ENCODE data around the gene AGAP5. TPM values are rescaled to one million over a fixed set of nuclear protein-coding genes. Genes with fewer than 3 reads are reported as not detected.
"Not testable (repeated sequence)": the region's sequence is repeated elsewhere in the genome, so short reads cannot be mapped to it uniquely, and the experiment has no call there.

The AGAP5 gene
- total and polyA plus RNA-seq, 4 donors, result 3.2 to 8.9 (median 7.1) TPM

GRCh38 chr10:73708122-73708521, 10.2 kb upstream of the AGAP5 start:
- not testable (repeated sequence) for H3K27ac ChIP-seq (ENCODE audit: low read depth in 1 of 2, low read length in 1 of 2); H3K4me1 ChIP-seq (ENCODE audit: control insufficient read depth in 5 of 5, insufficient read depth in 5 of 5, low read length in 5 of 5); H3K36me3 ChIP-seq (ENCODE audit: control insufficient read depth in 4 of 4, insufficient read depth in 4 of 4, low read length in 4 of 4); ATAC-seq (ENCODE audit: insufficient read depth, low FRiP score); H3K9ac ChIP-seq (ENCODE audit: insufficient read depth in 1 of 2, low read length in 2 of 2); H3K4me3 ChIP-seq; H3K9me3 ChIP-seq (ENCODE audit: control insufficient read depth in 4 of 4, insufficient read depth in 3 of 4, low read length in 3 of 4); DNase-seq; H3K27me3 ChIP-seq (ENCODE audit: control insufficient read depth in 3 of 3, insufficient read depth in 3 of 3, low read length in 2 of 3)
- WGBS, 2 donors, result 83 to 100% methylated on average over 1 of the region's 1 CpG

- not testable (repeated sequence) for DNase-seq; H3K27me3 ChIP-seq (ENCODE audit: control insufficient read depth in 3 of 3, insufficient read depth in 3 of 3, low read length in 2 of 3); ATAC-seq (ENCODE audit: insufficient read depth, low FRiP score)
Observed at GRCh38 chr10:73707628-73708027, 9.7 kb upstream of the AGAP5 start.

GRCh38 chr10:73706488-73706887, 8.6 kb upstream of the AGAP5 start:
- DNase-seq, result not testable (repeated sequence)
- 97% methylated on average over 2 of the region's 2 CpGs for WGBS, 2 donors

More at GRCh38 chr10:73707628-73708027, 9.7 kb upstream of the AGAP5 start:
- H3K4me1 ChIP-seq (ENCODE audit: control insufficient read depth in 5 of 5, insufficient read depth in 5 of 5, low read length in 5 of 5); H3K9me3 ChIP-seq (ENCODE audit: control insufficient read depth in 4 of 4, insufficient read depth in 3 of 4, low read length in 3 of 4); H3K36me3 ChIP-seq (ENCODE audit: control insufficient read depth in 4 of 4, insufficient read depth in 4 of 4, low read length in 4 of 4); H3K27ac ChIP-seq (ENCODE audit: low read depth in 1 of 2, low read length in 1 of 2); H3K4me3 ChIP-seq; H3K9ac ChIP-seq (ENCODE audit: insufficient read depth in 1 of 2, low read length in 2 of 2): not testable (repeated sequence)

GRCh38 chr10:73705506-73706072, 7.7 kb upstream of the AGAP5 start:
- WGBS, 2 donors, result 72 to 79% methylated on average over 1 of the region's 1 CpG
- not testable (repeated sequence) for H3K4me1 ChIP-seq (ENCODE audit: control insufficient read depth in 5 of 5, insufficient read depth in 5 of 5, low read length in 5 of 5); H3K9ac ChIP-seq (ENCODE audit: insufficient read depth in 1 of 2, low read length in 2 of 2); H3K27me3 ChIP-seq (ENCODE audit: control insufficient read depth in 3 of 3, insufficient read depth in 3 of 3, low read length in 2 of 3); H3K27ac ChIP-seq (ENCODE audit: low read depth in 1 of 2, low read length in 1 of 2); DNase-seq; ATAC-seq (ENCODE audit: insufficient read depth, low FRiP score); H3K36me3 ChIP-seq (ENCODE audit: control insufficient read depth in 4 of 4, insufficient read depth in 4 of 4, low read length in 4 of 4); H3K4me3 ChIP-seq; H3K9me3 ChIP-seq (ENCODE audit: control insufficient read depth in 4 of 4, insufficient read depth in 3 of 4, low read length in 3 of 4)

More at GRCh38 chr10:73706488-73706887, 8.6 kb upstream of the AGAP5 start:
- H3K4me3 ChIP-seq; H3K4me1 ChIP-seq (ENCODE audit: control insufficient read depth in 5 of 5, insufficient read depth in 5 of 5, low read length in 5 of 5); H3K9me3 ChIP-seq (ENCODE audit: control insufficient read depth in 4 of 4, insufficient read depth in 3 of 4, low read length in 3 of 4); H3K27me3 ChIP-seq (ENCODE audit: control insufficient read depth in 3 of 3, insufficient read depth in 3 of 3, low read length in 2 of 3); ATAC-seq (ENCODE audit: insufficient read depth, low FRiP score); H3K36me3 ChIP-seq (ENCODE audit: control insufficient read depth in 4 of 4, insufficient read depth in 4 of 4, low read length in 4 of 4); H3K9ac ChIP-seq (ENCODE audit: insufficient read depth in 1 of 2, low read length in 2 of 2): not testable (repeated sequence)
- peak overlapping the region in 1 of 2 donors; percentile 40 for H3K27ac ChIP-seq (ENCODE audit: low read depth in 1 of 2, low read length in 1 of 2)

- H3K4me1 ChIP-seq (ENCODE audit: control insufficient read depth in 5 of 5, insufficient read depth in 5 of 5, low read length in 5 of 5); H3K27ac ChIP-seq (ENCODE audit: low read depth in 1 of 2, low read length in 1 of 2); H3K36me3 ChIP-seq (ENCODE audit: control insufficient read depth in 4 of 4, insufficient read depth in 4 of 4, low read length in 4 of 4); H3K27me3 ChIP-seq (ENCODE audit: control insufficient read depth in 3 of 3, insufficient read depth in 3 of 3, low read length in 2 of 3); H3K9me3 ChIP-seq (ENCODE audit: control insufficient read depth in 4 of 4, insufficient read depth in 3 of 4, low read length in 3 of 4); DNase-seq; ATAC-seq (ENCODE audit: insufficient read depth, low FRiP score); H3K9ac ChIP-seq (ENCODE audit: insufficient read depth in 1 of 2, low read length in 2 of 2); H3K4me3 ChIP-seq: not testable (repeated sequence)
Observed at GRCh38 chr10:73703924-73704323, 6.0 kb upstream of the AGAP5 start.

GRCh38 chr10:73698819-73699218, 910 bp upstream of the AGAP5 start:
- H3K27me3 ChIP-seq (ENCODE audit: control insufficient read depth in 3 of 3, insufficient read depth in 3 of 3, low read length in 2 of 3); H3K9me3 ChIP-seq (ENCODE audit: control insufficient read depth in 4 of 4, insufficient read depth in 3 of 4, low read length in 3 of 4); H3K4me3 ChIP-seq; ATAC-seq (ENCODE audit: insufficient read depth, low FRiP score); DNase-seq; H3K36me3 ChIP-seq (ENCODE audit: control insufficient read depth in 4 of 4, insufficient read depth in 4 of 4, low read length in 4 of 4); H3K9ac ChIP-seq (ENCODE audit: insufficient read depth in 1 of 2, low read length in 2 of 2); H3K27ac ChIP-seq (ENCODE audit: low read depth in 1 of 2, low read length in 1 of 2); H3K4me1 ChIP-seq (ENCODE audit: control insufficient read depth in 5 of 5, insufficient read depth in 5 of 5, low read length in 5 of 5): not testable (repeated sequence)
- 93 to 100% methylated on average over 2 of the region's 2 CpGs for WGBS, 2 donors

DNA sequence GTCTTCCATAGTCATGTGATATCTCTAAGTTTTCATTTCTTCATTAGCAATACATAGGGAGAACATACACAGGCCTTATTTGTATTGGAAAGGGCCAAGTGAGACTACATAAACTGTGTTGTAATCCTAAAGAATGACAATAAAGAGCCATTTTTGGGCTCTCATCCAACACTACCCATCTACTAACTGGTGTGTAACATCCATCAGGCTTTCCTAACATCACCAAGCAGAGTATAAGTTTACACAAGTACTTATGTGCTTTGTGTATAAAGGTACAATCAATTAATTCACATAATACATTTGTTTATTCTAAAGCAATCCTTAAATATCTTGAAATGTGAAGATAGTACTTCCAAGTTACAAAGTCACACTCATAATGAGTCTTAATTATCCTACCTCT, 2.6 kb downstream of the AGAP5 start:
- not testable (repeated sequence) for H3K36me3 ChIP-seq (ENCODE audit: control insufficient read depth in 4 of 4, insufficient read depth in 4 of 4, low read length in 4 of 4); H3K27ac ChIP-seq (ENCODE audit: low read depth in 1 of 2, low read length in 1 of 2); H3K4me3 ChIP-seq; H3K27me3 ChIP-seq (ENCODE audit: control insufficient read depth in 3 of 3, insufficient read depth in 3 of 3, low read length in 2 of 3); H3K9ac ChIP-seq (ENCODE audit: insufficient read depth in 1 of 2, low read length in 2 of 2); DNase-seq; ATAC-seq (ENCODE audit: insufficient read depth, low FRiP score); H3K9me3 ChIP-seq (ENCODE audit: control insufficient read depth in 4 of 4, insufficient read depth in 3 of 4, low read length in 3 of 4); H3K4me1 ChIP-seq (ENCODE audit: control insufficient read depth in 5 of 5, insufficient read depth in 5 of 5, low read length in 5 of 5)

- DNase-seq; H3K4me3 ChIP-seq; ATAC-seq (ENCODE audit: insufficient read depth, low FRiP score); H3K9me3 ChIP-seq (ENCODE audit: control insufficient read depth in 4 of 4, insufficient read depth in 3 of 4, low read length in 3 of 4); H3K4me1 ChIP-seq (ENCODE audit: control insufficient read depth in 5 of 5, insufficient read depth in 5 of 5, low read length in 5 of 5); H3K36me3 ChIP-seq (ENCODE audit: control insufficient read depth in 4 of 4, insufficient read depth in 4 of 4, low read length in 4 of 4); H3K27me3 ChIP-seq (ENCODE audit: control insufficient read depth in 3 of 3, insufficient read depth in 3 of 3, low read length in 2 of 3); H3K27ac ChIP-seq (ENCODE audit: low read depth in 1 of 2, low read length in 1 of 2); H3K9ac ChIP-seq (ENCODE audit: insufficient read depth in 1 of 2, low read length in 2 of 2): not testable (repeated sequence)
- WGBS, 2 donors, result 96% methylated on average over 6 of the region's 6 CpGs
Observed at GRCh38 chr10:73690755-73691154, 7.2 kb downstream of the AGAP5 start.
